H1 (cell line): ENCODE data around the gene CSF1. TPM values are rescaled to one million over a fixed set of nuclear protein-coding genes. Genes with fewer than 3 reads are reported as not detected.

Experiments
- CTCF ChIA-PET: fragments of 300-600 bp; sonication (Branson Sonifier 250); formaldehyde crosslinking; loops from one replicate; lab custom pipeline; 2021; ENCODE audit not compliant: partially characterized antibody; lab: Charles Lee
- POLR2A ChIA-PET: fragments of 300-600 bp; sonication (Branson Sonifier 250); formaldehyde crosslinking; loops from one replicate; lab custom pipeline; 2021; ENCODE audit warnings: inconsistent platforms; ENCODE audit not compliant: partially characterized antibody; lab: Charles Lee
- DNase-seq, 2 experiments: peaks; one replicate each; pipeline versions ENCODE4 v3.0.0 to v3.0.0-alpha.2; 2010 to 2022; ENCODE audit warnings: low spot score in 2 of 2, low read depth in 1 of 2, mixed read lengths in 1 of 2
- FAIRE-seq: peaks from 2 replicates; lab custom pipeline; 2011; peaks lifted over from hg19 to GRCh38; lab: Jason Lieb, UNC
- H2AFZ ChIP-seq: 2 replicates; pipeline ENCODE4 v1.8.1; 2012; ENCODE audit warnings: low read length, inconsistent platforms
- H2AK5ac ChIP-seq: 2 replicates; pipeline ENCODE4 v1.6.1; 2013; ENCODE audit warnings: low read depth, low read length
- H2BK120ac ChIP-seq: replicated peaks from 2 replicates; pipeline ENCODE3; 2013; ENCODE audit warnings: low read depth, low read length, inconsistent platforms
- H2BK12ac ChIP-seq: 2 replicates; pipeline ENCODE4 v1.6.1; 2013; ENCODE audit warnings: low read depth, low read length
- H2BK15ac ChIP-seq: 2 replicates; pipeline ENCODE4 v1.6.1; 2013; ENCODE audit warnings: low read length
- H2BK20ac ChIP-seq: 2 replicates; pipeline ENCODE4 v1.6.1; 2013; ENCODE audit warnings: low read length
- H2BK5ac ChIP-seq: 2 replicates; pipeline ENCODE4 v1.6.1; 2013; ENCODE audit warnings: low read depth, low read length
- H3K14ac ChIP-seq: 2 replicates; pipeline ENCODE4 v1.6.1; 2013; ENCODE audit warnings: inconsistent platforms; ENCODE audit not compliant: insufficient read length
- H3K18ac ChIP-seq: 2 replicates; pipeline ENCODE4 v1.6.1; 2013; ENCODE audit warnings: low read length; ENCODE audit errors: extremely low read depth
- H3K23ac ChIP-seq: 2 replicates; pipeline ENCODE4 v1.6.1; 2013; ENCODE audit warnings: inconsistent platforms; ENCODE audit not compliant: insufficient read length
- H3K23me2 ChIP-seq: 2 replicates; pipeline ENCODE4 v1.6.1; 2013; ENCODE audit warnings: low read depth, low read length
- H3K27ac ChIP-seq: 2 replicates; pipeline ENCODE4 v1.6.1; 2011; ENCODE audit warnings: low read depth, low read length, inconsistent platforms
- H3K27me3 ChIP-seq, 4 experiments: replicated peaks in 1 of 4; 1 replicate in 1 of 4; 2 replicates in 3 of 4; pipeline versions ENCODE4 v1.6.1 to v1.8.1; 2011 to 2013; ENCODE audit warnings: low read length in 3 of 4, mild to moderate bottlenecking in 3 of 4, inconsistent platforms in 2 of 4, mixed read lengths in 2 of 4, moderate library complexity in 1 of 4; ENCODE audit not compliant: control insufficient read depth in 3 of 4, insufficient read depth in 3 of 4; ENCODE audit errors: extremely low read depth in 1 of 4
- H3K36me3 ChIP-seq, 4 experiments: 2 replicates each; pipeline versions ENCODE4 v1.6.1 to v1.8.1; 2011 to 2013; ENCODE audit warnings: mild to moderate bottlenecking in 4 of 4, low read length in 3 of 4, moderate library complexity in 2 of 4, control low read depth in 1 of 4, inconsistent platforms in 1 of 4; ENCODE audit not compliant: insufficient read depth in 4 of 4, control insufficient read depth in 2 of 4
- H3K4ac ChIP-seq: replicated peaks from 2 replicates; pipeline ENCODE3; 2013; ENCODE audit warnings: low read length, low read depth, mixed read lengths, inconsistent platforms; ENCODE audit not compliant: insufficient read length
- H3K4me1 ChIP-seq, 4 experiments: replicated peaks in 1 of 4; 1 replicate in 1 of 4; 2 replicates in 3 of 4; pipeline versions ENCODE4 v1.6.1 to v1.8.1; 2011 to 2013; ENCODE audit warnings: low read length in 3 of 4, inconsistent platforms in 2 of 4, mixed read lengths in 1 of 4; ENCODE audit not compliant: insufficient read depth in 4 of 4, control insufficient read depth in 3 of 4
- H3K4me2 ChIP-seq, 2 experiments: 2 replicates each; pipeline versions ENCODE4 v1.6.1 to v1.8.1; 2011 to 2013; ENCODE audit warnings: low read depth in 2 of 2, low read length in 2 of 2, control low read depth in 1 of 2, inconsistent platforms in 1 of 2, mild to moderate bottlenecking in 1 of 2; ENCODE audit not compliant: insufficient read depth in 1 of 2
- H3K4me3 ChIP-seq, 4 experiments: fragments of 200-600, 300-600 bp in 1 of 4; sonication (generic), shearing (Covaris generic), sonication (Bioruptor Twin) in 1 of 4; 2 replicates each; pipeline versions ENCODE4 v1.5.1 to v1.8.1; 2011 to 2016; ENCODE audit warnings: low read length in 4 of 4, low read depth in 3 of 4, control low read depth in 2 of 4, inconsistent platforms in 2 of 4, mild to moderate bottlenecking in 2 of 4, mixed read lengths in 1 of 4, moderate library complexity in 1 of 4; ENCODE audit not compliant: insufficient read depth in 2 of 4; ENCODE audit errors: extremely low read depth in 1 of 4
- H3K56ac ChIP-seq: replicated peaks from 2 replicates; pipeline ENCODE3; 2013; ENCODE audit warnings: low read depth, mild to moderate bottlenecking, mixed read lengths, low read length, inconsistent platforms; ENCODE audit not compliant: insufficient read length
- H3K79me1 ChIP-seq: 2 replicates; pipeline ENCODE4 v1.6.1; 2013; ENCODE audit warnings: low read depth, low read length, control low read depth
- H3K79me2 ChIP-seq, 2 experiments: 2 replicates each; pipeline versions ENCODE4 v1.6.1 to v1.8.1; 2012 to 2013; ENCODE audit warnings: low read length in 2 of 2, mild to moderate bottlenecking in 2 of 2, inconsistent platforms in 1 of 2; ENCODE audit not compliant: insufficient read depth in 2 of 2, control insufficient read depth in 1 of 2
- H3K9ac ChIP-seq, 4 experiments: replicated peaks in 1 of 4; 1 replicate in 1 of 4; 2 replicates in 3 of 4; pipeline versions ENCODE4 v1.6.1 to v1.8.1; 2011 to 2013; ENCODE audit warnings: low read depth in 3 of 4, low read length in 3 of 4, control low read depth in 2 of 4, mild to moderate bottlenecking in 2 of 4, moderate library complexity in 2 of 4, inconsistent platforms in 1 of 4; ENCODE audit errors: extremely low read depth in 1 of 4
- H3K9me3 ChIP-seq, 2 experiments: 2 replicates each; pipeline versions ENCODE4 v1.6.1 to v1.8.1; 2012 to 2013; ENCODE audit warnings: mild to moderate bottlenecking in 2 of 2, moderate library complexity in 2 of 2, control low read depth in 1 of 2, inconsistent platforms in 1 of 2, low read depth in 1 of 2, low read length in 1 of 2, mixed read lengths in 1 of 2; ENCODE audit not compliant: insufficient read depth in 2 of 2
- H4K20me1 ChIP-seq, 2 experiments: replicated peaks in 1 of 2; 2 replicates each; pipeline versions ENCODE3 to v1.8.1; 2011 to 2013; ENCODE audit warnings: inconsistent platforms in 2 of 2, low read length in 2 of 2, mild to moderate bottlenecking in 1 of 2; ENCODE audit not compliant: insufficient read depth in 2 of 2, control insufficient read depth in 1 of 2
- H4K5ac ChIP-seq: 2 replicates; pipeline ENCODE4 v1.6.1; 2013; ENCODE audit warnings: low read length, low read depth, mixed read lengths, inconsistent platforms; ENCODE audit not compliant: insufficient read length
- H4K8ac ChIP-seq: 2 replicates; pipeline ENCODE4 v1.8.0; 2013; ENCODE audit warnings: mild to moderate bottlenecking, moderate library complexity, low read length, inconsistent platforms; ENCODE audit not compliant: insufficient read depth; ENCODE audit errors: extremely low read depth
- H4K91ac ChIP-seq: replicated peaks from 2 replicates; pipeline ENCODE3; 2013; ENCODE audit warnings: low read length, mixed read lengths, inconsistent platforms; ENCODE audit not compliant: insufficient read length
- ATF3 ChIP-seq: IDR thresholded peaks from 2 replicates; pipeline ENCODE4 v1.6.1; 2011; ENCODE audit warnings: low read depth, mild to moderate bottlenecking, low read length; ENCODE audit not compliant: insufficient read depth
- RNF2 ChIP-seq: fragments of 200-900, 300-1000 bp; sonication (generic); IDR thresholded peaks from 2 replicates; pipeline ENCODE4 v1.7.1; 2016; ENCODE audit warnings: borderline replicate concordance, low read depth, mild to moderate bottlenecking, antibody characterized with exemption, low read length; ENCODE audit not compliant: poor library complexity, severe bottlenecking; ENCODE audit errors: missing control alignments
- SP4 ChIP-seq: IDR thresholded peaks from 2 replicates; pipeline ENCODE4 v1.6.1; 2012; ENCODE audit warnings: low read length, inconsistent platforms
- WGBS, 2 experiments: shearing (Covaris generic) in 1 of 2; methylation state at CpG; one replicate each; pipeline versions ENCODE4 v1.1.6 to v1.1.7; 2013 to 2015; ENCODE audit warnings: low lambda C conversion rate in 2 of 2, mixed read lengths in 2 of 2, inconsistent platforms in 1 of 2, low coverage in 1 of 2, missing lambda C conversion rate in 1 of 2; ENCODE audit not compliant: insufficient replicate concordance in 2 of 2, insufficient coverage in 1 of 2, insufficient read length in 1 of 2; ENCODE audit errors: extremely low coverage in 1 of 2, missing lambda C conversion rate in 1 of 2; 5-methylcytosine and 5-hydroxymethylcytosine counted together
- polyA plus RNA-seq, 7 experiments: library from polyadenylated mRNA; depleted of rRNA in 3 of 7; stranded (reverse) in 5 of 7; unstranded in 2 of 7; fragments of >200 nt in 5 of 7; fragments of 200-250 nt in 2 of 7; gene quantifications; 1 replicate in 5 of 7; 2 replicates in 1 of 7; 4 replicates in 1 of 7; pipeline versions ENCODE4 v1.2.1 to v1.2.3, GENCODE V29; 2011 to 2013; ENCODE audit warnings: missing spikeins in 2 of 7, mixed read lengths in 2 of 7
- total RNA-seq: library from RNA; stranded (reverse); fragmentation: NEBNext Ultra II Directional; extraction: Animal tissue kit (Norgen Biotek cat#: 25700); gene quantifications from 2 replicates; pipeline ENCODE4 v1.2.1, GENCODE V29; 2021

CSF1 gene
- total and polyA plus RNA-seq, 2 of the 8 experiments (the other 6 are each of a cell fraction or from before 2014, with no cell fraction given) = 3.3 to 5.4 TPM

DNA sequence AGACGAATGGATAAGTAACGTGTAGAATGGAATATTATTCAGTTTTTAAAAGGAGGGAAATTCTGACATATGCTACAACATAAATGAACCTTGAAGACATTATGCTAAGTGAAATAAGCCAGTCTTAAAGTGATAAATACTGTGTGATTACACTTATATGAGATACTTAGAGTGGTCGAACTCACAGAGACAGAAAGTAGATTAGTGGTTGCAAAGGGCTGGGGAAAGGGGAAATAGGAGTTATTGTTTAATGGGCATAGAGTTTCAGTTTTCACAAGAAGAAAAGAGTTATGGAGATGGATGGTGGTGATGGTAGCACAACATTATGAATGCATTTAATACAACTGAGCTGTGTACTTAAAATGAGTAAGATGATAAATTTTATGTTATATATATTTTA, 59.3 kb downstream of the CSF1 start:
- Histone ChIP-seq H3K4me1 (no peaks in the 10 kb centered on the region), H3K79me1 (no peaks in the 10 kb centered on the region), H3K36me3 (no peaks in the 10 kb centered on the region), H4K8ac (no peak overlapping the region), H2AK5ac (no peak overlapping the region), H3K23ac (no peak overlapping the region), H4K91ac (no peak overlapping the region), H3K27me3 (no peaks in the 10 kb centered on the region), H4K20me1 (no peaks in the 10 kb centered on the region), H3K18ac (no peak overlapping the region), H4K5ac (no peak overlapping the region), H2AFZ (no peak overlapping the region), H2BK15ac (no peak overlapping the region), H2BK5ac (no peak overlapping the region), H3K9me3 (no peaks in the 10 kb centered on the region), H3K14ac (no peak overlapping the region), H2BK120ac (no peak overlapping the region), H3K4me3 (no peak overlapping the region), H2BK20ac (no peak overlapping the region), H2BK12ac (no peak overlapping the region), H3K23me2 (no peaks in the 10 kb centered on the region), H3K56ac (no peak overlapping the region), H3K4ac (no peak overlapping the region), H3K27ac (no peak overlapping the region), H3K4me2 (no peak overlapping the region), H3K79me2 (no peaks in the 10 kb centered on the region), H3K9ac (no peak overlapping the region)
- TF ChIP-seq RNF2 (no peak), ATF3 (no peak), SP4 (no peak)
- no peak for DNase-seq
- ChIA-PET POLR2A (interaction anchor here (0.9 kb wide), 1 partner anchor 45 kb away, joined by 3 read pairs; no protein-coding TSS in a partner anchor), CTCF (no interaction called here)
- FAIRE-seq = no peak
- 90% methylated on average over 3 of the region's 3 CpGs; no CpG with 5 or more reads in 1 of the 2 experiments for WGBS, 2 experiments
